PFSK-1 (cell line): ENCODE measurements around the gene RANBP17.

Source experiments
- POLR2AphosphoS5 ChIP-seq: IDR thresholded peaks from 2 replicates; pipeline ENCODE4 v1.6.1; 2012; ENCODE audit warnings: low read depth, mild to moderate bottlenecking, control low read depth, low read length, moderate library complexity
- TF ChIP-seq, protein P1 (sequence below), 2 experiments: IDR thresholded peaks; 2 replicates each; pipeline versions ENCODE4 v1.6.1 to v1.8.0; 2011 to 2012; ENCODE audit warnings: low read depth in 2 of 2, low read length in 2 of 2, control low read depth in 1 of 2, inconsistent platforms in 1 of 2, mild to moderate bottlenecking in 1 of 2, moderate library complexity in 1 of 2; ENCODE audit not compliant: insufficient read depth in 1 of 2

DNA sequence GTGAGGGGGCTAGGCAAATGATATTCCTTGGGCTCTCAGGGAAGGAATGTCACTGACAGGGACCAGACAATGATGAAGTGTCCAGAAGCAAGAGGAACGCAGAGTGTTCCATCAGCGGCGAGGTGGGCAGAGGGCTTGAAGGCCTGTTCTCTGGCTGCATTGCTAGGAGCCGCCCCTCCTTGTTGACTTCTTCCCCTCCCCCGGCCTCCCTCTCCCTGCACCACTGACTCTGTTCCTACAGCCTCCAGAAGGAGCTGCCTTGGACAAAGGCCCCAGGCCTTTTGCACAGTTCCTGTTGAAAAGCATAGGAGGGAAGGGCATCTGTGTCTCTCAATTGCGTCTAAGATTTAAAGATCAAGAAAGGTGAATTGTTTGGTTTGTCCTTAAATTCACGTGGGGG lies 459.6 kb downstream of the RANBP17 start:
- TF ChIP-seq POLR2AphosphoS5, result no peak
- TF ChIP-seq, protein P1, sequence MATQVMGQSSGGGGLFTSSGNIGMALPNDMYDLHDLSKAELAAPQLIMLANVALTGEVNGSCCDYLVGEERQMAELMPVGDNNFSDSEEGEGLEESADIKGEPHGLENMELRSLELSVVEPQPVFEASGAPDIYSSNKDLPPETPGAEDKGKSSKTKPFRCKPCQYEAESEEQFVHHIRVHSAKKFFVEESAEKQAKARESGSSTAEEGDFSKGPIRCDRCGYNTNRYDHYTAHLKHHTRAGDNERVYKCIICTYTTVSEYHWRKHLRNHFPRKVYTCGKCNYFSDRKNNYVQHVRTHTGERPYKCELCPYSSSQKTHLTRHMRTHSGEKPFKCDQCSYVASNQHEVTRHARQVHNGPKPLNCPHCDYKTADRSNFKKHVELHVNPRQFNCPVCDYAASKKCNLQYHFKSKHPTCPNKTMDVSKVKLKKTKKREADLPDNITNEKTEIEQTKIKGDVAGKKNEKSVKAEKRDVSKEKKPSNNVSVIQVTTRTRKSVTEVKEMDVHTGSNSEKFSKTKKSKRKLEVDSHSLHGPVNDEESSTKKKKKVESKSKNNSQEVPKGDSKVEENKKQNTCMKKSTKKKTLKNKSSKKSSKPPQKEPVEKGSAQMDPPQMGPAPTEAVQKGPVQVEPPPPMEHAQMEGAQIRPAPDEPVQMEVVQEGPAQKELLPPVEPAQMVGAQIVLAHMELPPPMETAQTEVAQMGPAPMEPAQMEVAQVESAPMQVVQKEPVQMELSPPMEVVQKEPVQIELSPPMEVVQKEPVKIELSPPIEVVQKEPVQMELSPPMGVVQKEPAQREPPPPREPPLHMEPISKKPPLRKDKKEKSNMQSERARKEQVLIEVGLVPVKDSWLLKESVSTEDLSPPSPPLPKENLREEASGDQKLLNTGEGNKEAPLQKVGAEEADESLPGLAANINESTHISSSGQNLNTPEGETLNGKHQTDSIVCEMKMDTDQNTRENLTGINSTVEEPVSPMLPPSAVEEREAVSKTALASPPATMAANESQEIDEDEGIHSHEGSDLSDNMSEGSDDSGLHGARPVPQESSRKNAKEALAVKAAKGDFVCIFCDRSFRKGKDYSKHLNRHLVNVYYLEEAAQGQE (IDR thresholded peaks at IDR 0.05; ENCODE audit: insufficient read depth in 1 of 2, low read depth in 2 of 2, low read length in 2 of 2), result no peak
